Spleen (tissue), 11 donors: Measurements from ENCODE around the gene ADAMTS20. TPM values are rescaled to one million over a fixed set of nuclear protein-coding genes. Genes with fewer than 3 reads are reported as not detected.

Source experiments
- DNase-seq: peaks from one replicate; pipeline ENCODE4 v3.0.0-alpha.2; 2020
- H3K27ac ChIP-seq, 8 donors: fragments of 200-600 bp; sonication (generic) in 7 of 8; 1 replicate in 4 of 8; 2 replicates in 4 of 8; pipeline versions ENCODE4 v1.5.0 to v1.8.0; 2016 to 2021; ENCODE audit warnings: inconsistent platforms in 4 of 8, mild to moderate bottlenecking in 4 of 8, moderate library complexity in 1 of 8
- H3K27me3 ChIP-seq, 7 donors: fragments of 200-600 bp; sonication (generic) in 6 of 7; replicated peaks in 1 of 7; 1 replicate in 4 of 7; 2 replicates in 3 of 7; pipeline versions ENCODE4 v1.5.0 to v1.8.0; 2016 to 2021; ENCODE audit warnings: inconsistent platforms in 3 of 7, mild to moderate bottlenecking in 1 of 7
- H3K36me3 ChIP-seq, 6 donors: fragments of 200-600 bp; sonication (generic) in 5 of 6; 1 replicate in 4 of 6; 2 replicates in 2 of 6; pipeline versions ENCODE4 v1.5.0 to v1.8.0; 2016 to 2021; ENCODE audit warnings: inconsistent platforms in 2 of 6
- H3K4me1 ChIP-seq, 6 donors: fragments of 200-600 bp; sonication (generic) in 5 of 6; 1 replicate in 3 of 6; 2 replicates in 3 of 6; pipeline versions ENCODE4 v1.5.0 to v1.8.0; 2016 to 2021; ENCODE audit warnings: inconsistent platforms in 3 of 6
- H3K4me3 ChIP-seq, 8 donors: fragments of 200-600 bp; sonication (generic) in 7 of 8; 1 replicate in 4 of 8; 2 replicates in 4 of 8; pipeline versions ENCODE4 v1.5.0 to v1.8.0; 2016 to 2021; ENCODE audit warnings: inconsistent platforms in 4 of 8, mild to moderate bottlenecking in 4 of 8, moderate library complexity in 2 of 8
- H3K9me3 ChIP-seq, 8 donors: fragments of 200-600 bp; sonication (generic) in 7 of 8; 1 replicate in 4 of 8; 2 replicates in 4 of 8; pipeline versions ENCODE4 v1.5.0 to v1.8.0; 2016 to 2021; ENCODE audit warnings: inconsistent platforms in 4 of 8
- CTCF ChIP-seq, 11 experiments: fragments of 200-600 bp in 7 of 11; fragments of 450-650 bp in 4 of 11; sonication (generic) in 4 of 11; IDR thresholded peaks in 8 of 11; conservative IDR thresholded peaks in 3 of 11; 1 replicate in 7 of 11; 2 replicates in 4 of 11; pipeline versions ENCODE4 v1.4.0 to v1.8.0; 2016 to 2021; ENCODE audit warnings: antibody characterized with exemption in 11 of 11, inconsistent platforms in 4 of 11, mild to moderate bottlenecking in 1 of 11
- POLR2A ChIP-seq, 3 donors: fragments of 450-650 bp; IDR thresholded peaks; one replicate each; pipeline ENCODE4 v1.5.1; 2017; ENCODE audit warnings: antibody characterized with exemption in 3 of 3, mild to moderate bottlenecking in 1 of 3
- POLR2AphosphoS5 ChIP-seq, 3 donors: sonication (generic); formaldehyde crosslinking; IDR thresholded peaks; one replicate each; pipeline ENCODE4 v1.5.1; 2017; ENCODE audit warnings: antibody characterized with exemption in 3 of 3
- WGBS, 5 donors: extraction: QIAGEN DNeasy Blood & Tissue Kit in 3 of 5; methylation state at CpG; one replicate each; pipeline versions ENCODE4 v1.1.5 to v1.1.7; 2013 to 2018; 5-methylcytosine and 5-hydroxymethylcytosine counted together
- intact Hi-C: fragments of 100-400 bp; cut with DNase I; formaldehyde crosslinking; loops from one replicate; pipeline ENCODE4 v1.15.0; 2023; ENCODE audit warnings: low total_unique reads
- polyA plus RNA-seq, 3 donors: library from polyadenylated mRNA; stranded (reverse); fragments of 200-250 nt; gene quantifications; one replicate each; pipeline ENCODE4 v1.2.1, GENCODE V29; 2013
- total RNA-seq, 7 donors: library from RNA; depleted of rRNA in 3 of 7; stranded (reverse); fragments of >200 nt in 3 of 7; fragmentation: NEBNext Ultra II Directional in 4 of 7; extraction: Animal tissue kit (Norgen Biotek cat#: 25700) in 4 of 7; gene quantifications; one replicate each; pipeline versions ENCODE4 v1.1.0 to v1.2.1, GENCODE V29; 2016 to 2021
- donor health status: healthy with polysubstance abuse.
- donor health status: DM: no; HTN: no; CAD: no; lungs with moderate emphysema.
- donor health status: DM: no; HTN: no; CAD: no.
- donor health status: Bipolar disorder and iron deficiency.
- donor health status: healthy.
- donor health status: DM: no; HTN: no; CAD: no.
- donor health status: DM: yes; HTN: yes; CAD: no.

Gene ADAMTS20
- total and polyA plus RNA-seq, 10 donors: not detected

GRCh38 chr12:43434614-43435013, 117.4 kb downstream of the ADAMTS20 start:
- Histone ChIP-seq H3K27ac (no peak overlapping the region), H3K27me3 (no peaks in the 10 kb centered on the region), H3K4me3 (no peak overlapping the region), H3K36me3 (no peaks in the 10 kb centered on the region), H3K4me1 (no peaks in the 10 kb centered on the region), H3K9me3 (no peaks in the 10 kb centered on the region)
- 14 to 28% (median 21%) methylated on average over 2 of the region's 2 CpGs for WGBS, 5 donors
- intact Hi-C loops: no loop called here
- no peak for DNase-seq
- TF ChIP-seq POLR2A (IDR thresholded peaks at IDR 0.05) (no peak), POLR2AphosphoS5 (IDR thresholded peaks at IDR 0.05) (no peak), CTCF (IDR thresholded peaks at IDR 0.05 in 8 of 11, conservative IDR thresholded peaks at IDR 0.05 in 3 of 11) (no peak)

DNA sequence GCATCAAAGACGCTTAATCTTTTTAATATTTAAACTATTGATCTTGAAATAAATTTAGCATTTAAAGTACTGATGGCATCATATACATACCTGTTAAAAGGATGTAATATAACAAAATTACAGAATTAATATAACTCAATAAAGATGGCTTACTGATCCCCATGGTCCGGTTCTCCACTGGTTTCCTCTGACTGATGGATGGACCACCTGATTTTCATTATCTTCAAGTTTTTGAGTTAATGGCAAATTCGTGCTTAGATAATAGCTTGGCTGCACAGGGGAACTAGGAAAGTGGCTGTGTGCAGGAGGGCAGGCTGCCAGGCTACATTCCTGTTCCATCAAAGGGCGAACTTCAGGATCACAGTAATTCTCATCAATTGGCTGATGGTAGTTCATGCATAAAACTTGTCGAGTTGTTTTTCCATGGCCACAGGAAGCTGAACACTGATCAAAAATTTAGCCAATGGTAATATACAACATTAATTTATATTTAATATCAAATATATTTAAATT, 123.9 kb downstream of the ADAMTS20 start:
- Histone ChIP-seq H3K4me3 (no peak overlapping the region), H3K4me1 (no peaks in the 10 kb centered on the region), H3K27ac (no peak overlapping the region), H3K27me3 (no peaks in the 10 kb centered on the region), H3K9me3 (no peaks in the 10 kb centered on the region), H3K36me3 (no peaks in the 10 kb centered on the region)
- 71 to 88% (median 77%) methylated on average over 5 of the region's 5 CpGs for WGBS, 5 donors
- intact Hi-C loops: no loop called here
- TF ChIP-seq CTCF (IDR thresholded peaks at IDR 0.05 in 8 of 11, conservative IDR thresholded peaks at IDR 0.05 in 3 of 11) (no peak), POLR2AphosphoS5 (IDR thresholded peaks at IDR 0.05) (no peak), POLR2A (IDR thresholded peaks at IDR 0.05) (no peak)
- no peak for DNase-seq

GRCh38 chr12:43425361-43425760, 126.6 kb downstream of the ADAMTS20 start:
- TF ChIP-seq POLR2A (IDR thresholded peaks at IDR 0.05): no peak
- TF ChIP-seq CTCF (IDR thresholded peaks at IDR 0.05 in 8 of 11, conservative IDR thresholded peaks at IDR 0.05 in 3 of 11): no peak
- TF ChIP-seq POLR2AphosphoS5 (IDR thresholded peaks at IDR 0.05): no peak
- DNase-seq: no peak
- intact Hi-C loops: no loop called here
- Histone ChIP-seq H3K9me3 (no peaks in the 10 kb centered on the region), H3K27ac (no peak overlapping the region), H3K4me3 (no peak overlapping the region), H3K4me1 (no peaks in the 10 kb centered on the region), H3K36me3 (no peaks in the 10 kb centered on the region), H3K27me3 (no peaks in the 10 kb centered on the region)
- WGBS, 5 donors: 87 to 94% (median 88%) methylated on average over 3 of the region's 3 CpGs

DNA sequence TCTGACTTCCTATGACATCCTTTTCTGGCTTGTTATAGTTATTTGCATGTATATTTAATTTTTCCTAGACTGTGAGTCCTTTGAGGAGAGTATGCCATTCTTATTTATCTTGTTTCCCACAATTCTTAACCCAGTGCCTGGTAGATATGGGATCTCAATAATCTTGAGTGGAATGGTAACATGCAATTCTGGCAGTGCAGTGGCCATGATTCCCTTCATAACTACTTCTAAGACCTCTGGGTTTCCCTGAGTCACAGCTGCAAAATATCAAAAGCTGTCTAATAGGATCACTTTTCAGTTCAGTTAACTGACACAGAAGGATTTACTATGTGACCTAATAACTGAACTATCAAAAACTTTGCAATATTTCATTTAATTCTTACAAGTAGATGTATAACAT, 135.0 kb downstream of the ADAMTS20 start:
- Histone ChIP-seq H3K4me1 (no peaks in the 10 kb centered on the region), H3K36me3 (no peaks in the 10 kb centered on the region), H3K27ac (no peak overlapping the region), H3K4me3 (no peak overlapping the region), H3K27me3 (no peaks in the 10 kb centered on the region), H3K9me3 (peaks cover 0 to 7% (median 0%) of the 10 kb centered on the region in 8 donors)
- no peak for TF ChIP-seq POLR2AphosphoS5 (IDR thresholded peaks at IDR 0.05)
- TF ChIP-seq POLR2A (IDR thresholded peaks at IDR 0.05): no peak
- TF ChIP-seq CTCF (IDR thresholded peaks at IDR 0.05 in 8 of 11, conservative IDR thresholded peaks at IDR 0.05 in 3 of 11): no peak
- no peak for DNase-seq
- intact Hi-C loops: no loop called here
